Measurements from ENCODE around the gene GPR160. TPM values are rescaled to one million over a fixed set of nuclear protein-coding genes. Genes with fewer than 3 reads are reported as not detected.
"Not testable (repeated sequence)": the region's sequence is repeated elsewhere in the genome, so short reads cannot be mapped to it uniquely, and the experiment has no call there.

The GPR160 gene
- total and polyA plus RNA-seq, 10 of the 15 experiments (the other 5 are each of a cell fraction or from before 2014, with no cell fraction given), result 1.2 to 57.7 (median 30.9) TPM

DNA sequence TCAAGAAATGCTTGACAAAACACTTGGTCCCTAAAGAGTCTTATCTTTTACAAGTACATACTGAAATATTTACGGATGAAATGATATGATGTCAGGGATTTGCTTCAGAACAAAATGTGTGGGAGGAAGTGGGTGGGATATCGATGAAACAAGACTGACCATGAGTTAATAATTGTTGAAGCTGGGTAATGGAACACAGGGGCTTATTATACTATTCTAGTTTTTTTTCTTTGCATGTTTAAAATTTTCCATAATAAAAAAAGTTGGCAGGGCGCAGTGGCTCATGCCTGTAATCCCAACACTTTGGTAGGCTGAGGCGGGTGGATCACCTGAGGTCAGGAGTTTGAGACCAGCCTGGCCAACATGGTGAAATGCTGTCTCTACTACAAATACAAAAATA lies 18.5 kb upstream of the GPR160 start:
- H3K27ac ChIP-seq (ENCODE audit: control insufficient read depth, insufficient read depth); H3K9me3 ChIP-seq (replicated peaks; ENCODE audit: control insufficient read depth, insufficient read depth, low read length); H3K79me2 ChIP-seq (ENCODE audit: control insufficient read depth, insufficient read depth, low read length); POLR2A ChIA-PET; BruUV-seq (replicated peaks); FAIRE-seq; ATAC-seq; H3K9ac ChIP-seq (ENCODE audit: control insufficient read depth, insufficient read depth, low read length); H2AFZ ChIP-seq (ENCODE audit: control insufficient read depth, low read depth, low read length); H3K4me2 ChIP-seq (ENCODE audit: control insufficient read depth, insufficient read depth); intact Hi-C loops (cut with micrococcal nuclease; ENCODE audit: unreplicated experiment); H3K27me3 ChIP-seq (replicated peaks in 1 of 2; ENCODE audit: control insufficient read depth in 2 of 2, insufficient read depth in 2 of 2, low read length in 1 of 2); H4K20me1 ChIP-seq (ENCODE audit: control insufficient read depth, insufficient read depth); H3K4me3 ChIP-seq; DNase-seq (ENCODE audit: low read depth, low spot score); H3K4me1 ChIP-seq (ENCODE audit: control insufficient read depth, insufficient read depth, low read length); in situ Hi-C loops (cut with MboI); H3K36me3 ChIP-seq (ENCODE audit: control insufficient read depth in 2 of 2, insufficient read depth in 2 of 2, low read length in 1 of 2): not testable (repeated sequence)
- 83% methylated on average over 4 of the region's 4 CpGs for WGBS (ENCODE audit: insufficient coverage, insufficient replicate concordance, low lambda C conversion rate, missing lambda C conversion rate)
- ChIA-PET CTCF (interaction anchor here (0.6 to 4.2 kb wide), 7 partner anchors 10 to 258 kb away, joined by 3 to 21 read pairs (median 7); no protein-coding TSS in a partner anchor), SMC1A (ENCODE audit: uncharacterized antibody, unreplicated experiment) (interaction anchor here (1.4 to 4.0 kb wide), 3 partner anchors 9 to 152 kb away, joined by 3 to 23 read pairs (median 8); no protein-coding TSS in a partner anchor), RAD21 (ENCODE audit: unreplicated experiment) (interaction anchor here (1.0 to 1.3 kb wide), 3 partner anchors 72 to 157 kb away, joined by 3 to 4 read pairs (median 4); no protein-coding TSS in a partner anchor)

DNA sequence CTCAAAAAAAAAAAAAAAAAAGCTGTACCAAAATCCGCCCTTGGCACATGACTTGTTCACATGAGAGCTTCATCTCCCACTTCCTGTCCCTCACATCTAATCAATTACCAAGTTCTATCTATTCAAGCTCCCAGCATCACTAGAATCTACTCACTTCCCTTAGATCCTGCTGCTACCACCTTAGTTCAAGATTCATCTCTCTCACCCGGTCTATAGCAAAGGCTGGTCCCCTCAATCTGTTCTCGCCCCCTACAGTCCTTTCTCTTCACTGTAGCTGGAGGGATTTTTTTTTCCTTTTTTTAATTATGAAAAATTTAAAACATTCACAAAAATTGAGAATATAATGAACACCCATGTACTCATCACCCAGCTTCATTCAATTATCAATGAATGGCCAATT lies 16.7 kb upstream of the GPR160 start:
- Histone ChIP-seq H2AFZ (ENCODE audit: control insufficient read depth, low read depth, low read length) (no peak overlapping the region), H4K20me1 (ENCODE audit: control insufficient read depth, insufficient read depth) (no peaks in the 10 kb centered on the region), H3K36me3 (ENCODE audit: control insufficient read depth in 2 of 2, insufficient read depth in 2 of 2, low read length in 1 of 2) (no peaks in the 10 kb centered on the region), H3K4me1 (ENCODE audit: control insufficient read depth, insufficient read depth, low read length) (no peaks in the 10 kb centered on the region), H3K27ac (ENCODE audit: control insufficient read depth, insufficient read depth) (no peak overlapping the region), H3K79me2 (ENCODE audit: control insufficient read depth, insufficient read depth, low read length) (no peaks in the 10 kb centered on the region), H3K9ac (ENCODE audit: control insufficient read depth, insufficient read depth, low read length) (no peak overlapping the region), H3K27me3 (replicated peaks in 1 of 2; ENCODE audit: control insufficient read depth in 2 of 2, insufficient read depth in 2 of 2, low read length in 1 of 2) (no peaks in the 10 kb centered on the region), H3K4me3 (no peak overlapping the region), H3K4me2 (ENCODE audit: control insufficient read depth, insufficient read depth) (no peak overlapping the region), H3K9me3 (replicated peaks; ENCODE audit: control insufficient read depth, insufficient read depth, low read length) (no peaks in the 10 kb centered on the region)
- BruUV-seq (replicated peaks), result no TSS peak
- CTCF ChIA-PET, result interaction anchor here (0.6 to 4.2 kb wide), 9 partner anchors 11 to 210 kb away, joined by 3 to 21 read pairs (median 4); no protein-coding TSS in a partner anchor
- no peak for FAIRE-seq
- peak; percentile 52; the same call in 2 of the 3 replicates for ATAC-seq
- intact Hi-C loops (cut with micrococcal nuclease; ENCODE audit: unreplicated experiment) (no loop called here), in situ Hi-C loops (cut with MboI) (no loop called here)
- SMC1A ChIA-PET (ENCODE audit: uncharacterized antibody, unreplicated experiment), result interaction anchor here (0.9 to 4.0 kb wide), 14 partner anchors 19 to 281 kb away, joined by 3 to 23 read pairs (median 3); no protein-coding TSS in a partner anchor
- DNase-seq (ENCODE audit: low read depth, low spot score), result no peak
- POLR2A ChIA-PET, result interaction anchor here (0.6 kb wide), 1 partner anchor 29 kb away, joined by 3 read pairs; no protein-coding TSS in a partner anchor
- 0% methylated on average over 3 of the region's 3 CpGs for WGBS (ENCODE audit: insufficient coverage, insufficient replicate concordance, low lambda C conversion rate, missing lambda C conversion rate)
- RAD21 ChIA-PET (ENCODE audit: unreplicated experiment), result interaction anchor here (0.7 to 1.6 kb wide), 4 partner anchors 32 to 158 kb away, joined by 3 to 6 read pairs (median 3); partner anchors contain the start of gene SEC62
- TF ChIP-seq PKNOX1 (IDR thresholded peaks at IDR 0.05) (no peak), RAD21 (IDR thresholded peaks at IDR 0.05; ENCODE audit: insufficient read depth, low read depth, low read length) (peak; percentile 65), CTCF (IDR thresholded peaks at IDR 0.05 in 2 of 3, conservative IDR thresholded peaks at IDR 0.05 in 1 of 3; ENCODE audit: control insufficient read depth in 2 of 3, extremely low read depth in 1 of 3, insufficient read depth in 1 of 3, low read depth in 3 of 3, low read length in 3 of 3) (peak in 1 of 3 experiments; percentile 19; a peak in 2 of 6 replicates)
